Measurements from ENCODE around the gene TXNL1. TPM values are rescaled to one million over a fixed set of nuclear protein-coding genes. Genes with fewer than 3 reads are reported as not detected.

Gene TXNL1
- total RNA-seq: 39.5 and 74.2 TPM in 2 replicates

DNA sequence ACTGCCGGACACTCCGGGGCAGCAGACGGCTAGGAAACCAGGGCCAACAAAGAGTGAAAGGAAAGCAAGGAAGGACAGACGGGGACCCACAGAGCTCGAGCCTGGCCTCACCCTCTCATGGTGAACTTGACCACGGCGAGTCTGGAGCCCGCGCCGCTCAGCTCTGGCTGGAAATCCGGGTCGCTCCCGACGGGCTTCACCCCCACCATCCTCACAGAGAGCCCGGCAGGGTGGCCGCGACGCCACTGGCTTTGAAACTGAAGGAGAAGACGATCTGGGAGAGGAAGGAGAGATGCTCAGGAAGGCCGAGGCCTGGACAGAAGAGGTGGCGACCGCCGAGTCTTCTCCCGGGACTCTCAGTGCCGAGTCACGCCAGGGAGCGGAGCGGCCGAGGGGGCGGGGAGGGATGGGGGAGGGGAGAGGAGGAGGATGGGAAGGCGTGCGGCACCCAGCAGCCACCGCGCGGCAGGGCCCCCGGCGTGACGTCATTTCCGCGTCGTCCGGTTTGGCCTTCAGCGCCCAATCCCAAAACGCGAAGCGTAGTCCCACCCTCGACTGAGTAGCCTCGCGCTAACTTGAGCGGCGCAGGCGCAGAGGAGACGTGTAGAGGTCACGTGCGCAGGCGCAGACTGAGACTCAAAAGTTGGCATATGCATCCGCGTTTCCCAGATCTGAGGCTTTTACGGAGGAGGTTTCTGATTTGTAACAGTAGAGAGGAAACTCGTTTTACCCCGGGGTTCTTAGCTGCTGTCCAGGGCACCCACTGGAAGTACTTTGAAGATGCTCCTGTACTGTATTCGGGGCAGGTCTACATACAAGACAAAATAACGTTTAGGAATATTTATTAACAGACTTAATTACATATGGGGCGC is at the start of gene TXNL1:
Gene TXNL1 (minus strand): TSS at position 361 of the 872 bp plus-strand sequence. CDS start 152 bp downstream, at position 209.

GRCh38 chr18:56650944-56651770 is 12.8 kb upstream of the TXNL1 start, which contains the start of gene WDR7:
Gene WDR7, plus strand, starts transcription at chr18:56651359. Its CDS starts 21,157 bp downstream, at chr18:56672516.

Other genes with a start within 250 kb of the TXNL1 start
- 24.6 and 36.5 TPM in 2 replicates for gene WDR7, start 12.8 kb upstream of the TXNL1 start, total RNA-seq